Activated CD4-positive, CD25-positive, alpha-beta regulatory T cell (primary cell): Measurements from ENCODE around the gene MGLL.

Experiments used
- DNase-seq, 4 experiments: peaks; one replicate each; lab custom pipeline; 2025; lab: John Stamatoyannopoulos, UW

Gene MGLL

DNA sequence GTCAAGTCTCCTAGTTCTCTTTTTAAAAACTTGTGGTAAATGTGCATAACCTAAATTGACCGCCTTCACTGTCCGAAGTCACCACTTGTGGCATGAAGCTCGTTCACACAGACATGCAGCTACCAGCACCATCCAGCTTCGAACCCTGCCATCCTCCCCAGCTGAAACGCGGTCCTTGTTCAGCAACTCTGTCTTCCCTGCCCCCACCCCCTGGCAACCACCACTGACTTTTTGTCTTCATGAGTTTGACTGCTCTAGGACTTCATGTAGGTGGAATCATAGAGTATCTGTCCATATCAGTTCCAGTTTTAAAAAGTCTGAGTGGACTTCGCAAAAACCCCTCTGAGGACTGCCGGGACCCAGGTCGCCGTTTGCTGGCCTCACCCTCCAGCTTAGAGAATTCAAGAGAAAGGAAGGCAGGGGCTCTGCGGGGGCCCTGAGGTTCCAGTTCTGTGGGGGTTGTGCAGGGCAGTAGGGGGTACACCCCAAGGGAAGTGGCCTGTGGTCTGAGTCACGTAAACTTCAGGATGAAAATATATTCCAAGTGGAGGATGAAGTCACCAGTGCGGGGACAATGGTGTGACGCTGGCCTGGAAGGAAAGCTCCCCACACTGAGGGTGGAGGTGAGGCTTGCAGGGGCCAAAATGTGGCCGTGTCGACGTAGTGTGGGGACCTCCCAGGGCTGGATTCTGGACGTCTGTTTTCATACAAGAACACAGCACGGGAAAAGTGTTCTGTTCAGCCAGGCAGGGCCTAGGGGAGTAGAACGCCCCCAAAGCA lies 82.0 kb downstream of the MGLL start:
- DNase-seq: no peak

DNA sequence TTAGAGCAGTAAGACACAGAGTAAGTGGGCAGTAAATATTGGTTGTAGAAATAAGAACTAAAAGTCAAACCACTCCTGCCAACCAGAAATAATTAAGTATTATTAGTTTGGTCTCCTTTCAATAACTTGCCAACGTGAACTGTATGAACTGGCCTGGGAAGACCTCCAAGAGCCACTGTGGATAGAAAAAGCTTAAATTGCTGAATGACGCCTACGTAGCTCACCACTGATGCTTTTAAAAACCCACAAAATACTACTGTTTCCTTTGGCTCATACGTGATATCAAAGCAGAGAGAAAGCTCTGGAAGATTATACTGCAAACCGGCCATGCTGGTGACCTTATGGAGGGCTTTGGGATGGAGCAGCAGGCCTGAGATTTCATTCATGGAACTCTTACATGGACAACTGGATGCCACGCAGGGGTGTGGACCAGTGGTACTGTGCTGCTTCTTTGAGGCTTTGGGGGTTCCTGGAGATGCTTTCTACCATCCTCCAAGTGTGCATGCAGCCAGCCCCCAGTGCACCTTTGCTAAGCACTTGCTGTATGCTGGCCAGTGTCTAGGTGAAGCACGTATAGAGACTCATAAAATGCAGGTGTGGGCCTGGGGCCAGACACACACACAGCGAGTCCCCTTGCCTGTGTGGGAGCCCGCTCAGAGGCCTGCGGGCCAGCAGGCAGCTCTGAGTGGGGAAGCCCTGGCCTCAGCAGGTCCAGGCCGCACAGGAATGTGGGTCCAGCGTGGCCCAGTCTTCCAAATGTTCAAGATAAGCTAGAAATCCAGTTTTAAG lies 82.8 kb downstream of the MGLL start:
- DNase-seq: no peak

DNA sequence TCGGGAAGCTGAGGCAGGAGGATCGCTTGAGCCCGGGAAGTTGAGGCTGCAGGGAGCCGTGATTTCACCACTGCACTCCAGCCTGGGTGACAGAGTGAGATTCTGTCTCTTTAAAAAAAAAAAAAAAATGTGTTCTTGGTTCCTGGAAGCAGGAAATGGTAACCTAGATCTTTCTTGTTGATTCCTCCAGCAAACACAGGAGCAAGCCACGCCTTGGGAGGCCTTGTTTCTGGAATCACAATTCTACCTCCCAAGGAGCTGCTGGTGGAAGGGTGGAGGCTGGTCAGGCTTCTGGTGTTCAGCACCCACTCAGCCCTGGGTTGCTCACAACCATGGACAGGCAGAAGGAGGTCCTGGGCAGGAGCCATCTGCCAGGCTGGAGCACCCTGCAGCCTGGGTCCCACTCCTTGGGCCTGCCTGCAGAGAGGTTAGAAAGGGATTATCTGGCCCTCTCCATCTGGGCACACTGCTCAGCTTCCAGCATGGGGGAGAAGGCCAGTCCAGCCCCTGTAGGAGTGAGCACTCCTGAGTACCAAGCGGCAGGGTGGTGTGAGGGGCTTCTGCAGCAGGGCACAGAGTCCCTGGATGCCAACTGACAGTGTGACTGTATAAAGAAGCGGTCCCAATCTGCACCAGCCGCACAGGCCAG lies 84.0 kb downstream of the MGLL start:
- no peak for DNase-seq

DNA sequence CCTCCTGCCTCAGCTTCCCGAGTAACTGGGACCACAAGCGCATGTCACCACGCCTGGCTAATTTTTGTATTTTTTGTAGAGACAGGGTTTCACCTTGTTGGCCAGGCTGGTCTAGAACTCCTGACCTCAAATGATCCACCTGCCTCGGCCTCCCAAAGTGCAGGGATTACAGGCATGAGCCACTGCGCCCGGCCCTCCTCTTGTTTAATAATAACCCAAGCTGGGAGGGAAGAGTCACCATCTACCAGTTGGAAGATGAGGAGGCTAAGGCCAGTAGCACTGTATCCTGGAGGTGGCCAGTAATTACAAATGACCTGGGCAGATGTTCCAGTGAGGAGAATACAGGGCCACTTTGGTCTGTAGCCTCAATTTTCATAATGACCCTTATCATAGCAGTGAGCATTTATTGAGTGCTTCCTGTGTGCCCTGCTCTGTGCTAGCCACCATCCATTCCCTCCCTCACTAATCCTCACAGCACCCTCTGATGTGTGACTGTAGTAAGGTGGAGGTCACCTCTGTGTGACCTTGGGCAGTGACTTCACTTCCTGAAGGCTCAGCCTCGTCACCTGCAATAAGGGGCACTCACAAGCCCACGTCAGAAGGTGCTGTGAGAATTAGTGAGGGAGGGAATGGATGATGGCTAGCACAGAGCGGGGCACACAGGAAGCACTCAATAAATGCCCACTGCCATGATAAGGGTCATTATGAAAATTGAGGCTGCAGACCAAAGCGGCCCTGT lies 85.3 kb downstream of the MGLL start:
- DNase-seq: no peak

DNA sequence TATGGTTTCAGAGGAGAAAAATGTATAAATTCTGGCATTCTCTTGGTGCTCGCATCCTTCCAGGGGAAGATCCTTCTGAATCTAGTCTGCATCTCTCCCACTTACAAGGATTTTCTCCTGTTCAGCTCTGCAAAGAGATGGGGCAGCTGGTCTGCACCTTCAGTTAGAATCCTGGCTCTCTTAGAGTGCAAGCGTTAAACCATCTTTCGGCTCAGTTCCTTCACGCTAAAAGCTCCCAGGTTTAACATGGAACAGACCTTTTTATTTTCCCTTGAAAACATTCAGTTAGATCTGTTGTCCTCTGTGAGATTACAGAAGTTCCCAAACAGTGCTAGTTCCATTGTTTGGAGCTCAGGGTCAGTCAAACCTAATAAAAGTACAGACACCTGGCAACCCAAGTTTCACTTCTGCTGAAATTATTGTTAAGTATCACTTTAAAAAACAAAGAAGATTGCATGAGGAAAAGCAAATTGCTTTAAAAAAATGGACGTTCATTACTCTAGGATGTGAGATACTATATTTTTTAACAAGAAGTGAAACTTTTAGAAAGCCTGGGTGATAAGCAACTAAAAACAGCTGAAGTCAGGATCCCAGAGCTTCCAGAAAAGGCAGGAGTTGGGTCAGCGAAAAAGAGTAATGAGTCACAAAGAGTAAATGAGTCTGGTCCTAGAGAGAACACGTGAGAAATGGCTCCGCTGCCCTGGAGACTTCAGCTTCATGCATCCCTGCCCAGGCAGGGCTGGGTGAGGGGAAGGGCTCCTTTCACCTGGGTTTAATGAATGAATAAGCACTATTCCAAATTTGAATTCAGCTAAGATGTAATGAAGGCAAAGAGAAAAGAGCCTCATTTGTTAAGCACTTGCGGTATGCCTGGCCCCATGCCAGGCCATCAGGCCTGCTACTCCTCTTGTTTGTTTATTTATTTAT lies 86.3 kb downstream of the MGLL start:
- DNase-seq: no peak

DNA sequence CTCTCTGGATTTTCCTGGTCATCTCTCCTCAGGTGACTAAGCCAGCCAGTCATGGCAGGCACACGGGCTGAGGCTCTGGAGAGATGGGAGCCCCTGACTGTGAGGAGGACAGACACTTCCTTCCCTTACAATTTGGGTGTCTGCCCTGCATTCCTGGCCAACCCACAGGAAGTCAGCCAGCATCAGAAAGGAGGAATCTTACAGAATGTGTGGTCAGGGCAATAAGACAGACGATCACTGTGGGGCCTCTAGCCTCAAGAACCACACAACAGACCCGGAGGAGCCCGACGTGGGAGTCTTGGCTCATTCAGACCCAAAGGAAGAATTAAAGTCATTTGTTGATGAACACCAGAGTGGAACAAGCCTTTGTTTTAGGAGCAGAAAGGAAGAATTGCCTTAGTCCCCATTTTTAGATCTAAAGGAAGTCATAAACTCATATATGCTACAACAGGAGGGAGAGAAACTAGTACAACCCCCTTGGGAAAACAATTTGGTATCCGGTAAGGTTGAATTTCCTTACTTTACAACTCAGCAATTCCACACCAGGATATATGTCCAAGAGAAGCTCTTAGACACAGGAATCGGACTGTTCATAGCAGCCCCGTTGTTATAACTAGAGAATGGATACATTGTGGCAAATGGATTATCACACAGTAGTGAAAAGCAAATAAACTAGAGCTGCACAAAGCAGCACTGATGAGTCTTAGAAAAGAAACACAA lies 87.4 kb downstream of the MGLL start:
- DNase-seq: no peak

DNA sequence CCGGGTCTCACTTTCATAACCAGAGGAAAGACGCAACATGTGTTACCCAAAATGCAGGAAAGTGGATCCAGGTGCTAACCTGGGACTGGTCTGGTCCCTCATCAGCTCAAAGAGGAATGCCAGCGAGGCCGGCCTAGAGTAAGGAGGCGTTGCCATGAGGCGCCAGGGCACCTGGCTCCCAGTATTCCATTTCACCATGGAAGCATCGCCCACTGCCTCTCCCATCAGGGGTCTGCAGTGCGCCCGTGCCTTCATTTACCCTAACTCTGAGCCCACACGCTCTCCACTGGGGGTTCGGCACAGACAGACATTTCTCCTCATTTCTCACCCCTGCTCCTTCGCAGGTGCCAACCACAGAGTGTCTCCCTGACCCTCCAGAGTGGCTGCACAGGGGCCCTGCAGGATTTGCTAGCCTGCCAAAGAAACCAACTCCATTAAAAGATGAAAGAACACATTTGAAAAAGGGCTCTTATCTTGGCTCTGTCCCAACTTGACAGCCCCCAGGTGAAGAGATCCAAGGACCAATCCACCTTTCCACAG lies 88.1 kb downstream of the MGLL start:
- DNase-seq: no peak

DNA sequence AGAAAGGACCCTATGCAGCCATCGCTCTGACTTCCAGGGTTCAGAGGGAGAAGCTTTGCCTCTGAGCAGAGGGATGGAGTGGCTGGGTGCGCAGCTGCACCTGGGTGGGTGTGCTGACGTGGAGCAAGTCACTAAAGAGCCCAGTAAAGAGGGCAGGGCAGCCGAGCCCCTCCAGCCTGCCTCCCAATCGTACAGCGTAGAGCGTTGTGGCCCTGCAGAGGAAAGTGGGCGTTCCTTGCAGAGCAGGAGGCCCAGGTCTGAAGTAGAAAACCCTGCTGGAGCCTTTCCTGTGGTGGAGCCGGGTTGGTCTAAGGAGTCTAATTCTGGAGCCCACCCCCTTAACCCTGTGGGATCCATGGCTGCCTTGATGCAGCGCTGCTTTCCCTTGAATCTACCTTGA lies 88.5 kb downstream of the MGLL start:
- no peak for DNase-seq

DNA sequence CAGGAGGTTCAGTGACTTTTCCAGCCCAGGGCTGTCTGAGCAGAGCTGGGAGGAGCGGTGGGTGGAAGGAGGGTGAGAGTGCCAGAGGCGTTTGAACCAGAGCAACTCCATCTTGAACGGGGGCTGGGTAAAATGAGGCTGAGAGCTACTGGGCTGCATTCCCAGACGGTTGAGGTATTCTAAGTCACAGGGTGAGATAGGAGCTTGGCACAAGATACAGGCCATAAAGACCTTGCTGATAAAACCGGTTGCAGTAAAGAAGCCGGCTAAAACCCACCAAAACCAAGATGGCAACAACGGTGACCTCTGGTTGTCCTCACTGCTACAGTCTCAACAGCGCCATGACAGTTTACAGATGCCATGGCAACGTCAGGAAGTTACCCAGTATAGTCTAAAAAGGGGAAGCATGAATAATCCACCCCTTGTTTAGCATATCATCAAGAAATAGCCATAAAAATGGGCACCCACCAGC lies 89.4 kb downstream of the MGLL start:
- no peak for DNase-seq

DNA sequence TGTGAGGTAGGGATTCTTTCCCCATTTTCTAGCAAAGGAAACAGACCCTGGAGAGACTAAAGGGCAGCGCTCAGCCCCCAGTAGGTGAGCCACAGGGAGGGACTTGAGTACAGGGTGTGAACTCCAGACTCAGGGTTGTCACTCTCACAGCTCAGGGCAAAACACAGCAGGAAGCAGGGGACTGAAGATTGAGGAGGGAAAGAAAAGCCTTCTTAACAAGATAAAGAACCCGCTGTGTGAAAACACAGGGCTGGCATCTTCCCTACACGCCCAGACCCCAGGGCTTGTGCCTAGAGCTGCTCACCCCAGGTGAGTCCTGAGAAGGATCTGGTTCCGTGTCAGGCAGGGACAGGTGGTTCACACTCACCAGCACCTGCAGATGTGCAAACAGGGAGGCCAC lies 90.0 kb downstream of the MGLL start:
- DNase-seq: no peak

DNA sequence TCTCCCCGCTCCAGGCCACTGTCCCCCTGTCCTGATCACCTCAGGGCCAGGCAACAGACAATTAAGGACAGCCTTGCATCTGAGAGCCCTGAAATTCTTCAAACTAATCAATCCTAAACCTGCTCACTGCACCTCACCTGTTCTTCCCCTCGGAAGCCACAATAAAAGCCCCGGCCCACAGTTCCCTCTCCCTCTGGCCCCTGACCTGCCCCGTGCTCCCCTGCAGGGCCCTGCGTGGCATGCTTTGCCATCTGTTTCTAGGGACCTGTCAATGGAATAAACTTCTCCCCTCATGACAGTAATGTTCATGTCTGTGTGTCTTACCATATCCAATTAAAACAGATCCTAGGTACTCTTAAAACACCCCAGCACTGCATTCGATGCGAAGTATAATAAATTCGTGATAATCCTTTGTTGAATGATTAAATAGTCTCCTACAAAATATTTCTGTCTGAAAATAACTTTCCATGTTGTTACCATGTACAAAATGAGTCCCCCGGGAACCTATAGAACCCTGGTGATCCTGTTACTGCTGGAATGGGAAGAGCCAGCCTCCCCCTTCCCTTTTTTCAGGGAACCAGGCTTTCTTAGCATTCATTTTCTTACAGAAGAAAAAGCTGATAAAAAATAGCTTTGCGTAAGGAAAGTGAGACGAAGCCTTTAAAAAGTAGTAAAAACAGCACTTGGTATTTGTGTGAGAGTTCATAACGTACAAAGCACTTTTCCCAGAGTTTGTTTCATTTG lies 90.6 kb downstream of the MGLL start:
- DNase-seq: no peak

DNA sequence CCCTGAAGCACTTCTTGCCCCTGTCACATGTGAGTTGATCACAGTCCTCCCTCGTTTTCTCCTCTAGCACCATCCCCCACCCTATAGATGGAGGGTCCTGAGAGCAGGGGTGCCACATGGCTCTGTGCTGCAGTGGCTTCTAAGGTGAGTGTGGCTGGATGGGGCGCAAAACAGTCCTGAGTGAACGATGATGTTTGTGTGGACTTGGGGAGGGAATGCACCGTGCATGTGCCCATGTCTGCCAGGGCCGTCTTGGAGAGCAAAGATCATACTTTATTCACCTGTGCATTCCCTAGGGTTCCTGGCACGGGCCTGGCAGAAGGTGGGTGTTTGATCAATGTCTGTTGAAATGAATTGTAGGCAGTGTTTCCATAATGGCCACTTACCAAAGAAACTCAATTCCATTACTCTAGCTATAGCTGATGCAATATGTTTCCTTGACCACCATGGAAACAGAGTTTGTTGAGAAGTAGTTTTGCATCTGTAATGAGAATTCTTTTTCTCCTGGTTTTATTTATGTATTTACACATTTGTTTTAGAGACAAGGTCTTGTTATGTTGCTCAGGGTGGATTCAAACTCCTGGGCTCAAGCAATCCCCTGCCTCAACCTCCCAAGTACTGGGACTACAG lies 91.5 kb downstream of the MGLL start:
- DNase-seq: no peak

DNA sequence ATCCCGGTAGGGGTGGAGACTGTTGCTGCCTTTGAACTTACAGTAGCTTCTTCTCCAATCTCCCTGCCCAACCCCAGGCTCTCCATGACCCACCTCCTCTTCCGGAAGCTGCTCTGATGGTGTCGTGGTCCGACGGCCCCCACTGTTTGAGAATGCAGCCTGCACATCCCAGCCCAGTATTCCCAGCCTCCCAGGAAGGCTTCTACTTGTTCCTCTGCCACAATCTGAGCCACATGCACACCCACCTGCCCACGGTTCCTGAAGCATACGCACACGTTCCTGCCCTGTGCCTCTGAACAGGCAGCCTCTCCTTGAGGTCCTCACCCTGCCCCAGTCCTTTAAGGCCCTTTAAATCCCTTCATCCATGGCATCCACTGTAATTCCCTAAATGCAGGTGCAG lies 92.1 kb downstream of the MGLL start:
- no peak for DNase-seq

DNA sequence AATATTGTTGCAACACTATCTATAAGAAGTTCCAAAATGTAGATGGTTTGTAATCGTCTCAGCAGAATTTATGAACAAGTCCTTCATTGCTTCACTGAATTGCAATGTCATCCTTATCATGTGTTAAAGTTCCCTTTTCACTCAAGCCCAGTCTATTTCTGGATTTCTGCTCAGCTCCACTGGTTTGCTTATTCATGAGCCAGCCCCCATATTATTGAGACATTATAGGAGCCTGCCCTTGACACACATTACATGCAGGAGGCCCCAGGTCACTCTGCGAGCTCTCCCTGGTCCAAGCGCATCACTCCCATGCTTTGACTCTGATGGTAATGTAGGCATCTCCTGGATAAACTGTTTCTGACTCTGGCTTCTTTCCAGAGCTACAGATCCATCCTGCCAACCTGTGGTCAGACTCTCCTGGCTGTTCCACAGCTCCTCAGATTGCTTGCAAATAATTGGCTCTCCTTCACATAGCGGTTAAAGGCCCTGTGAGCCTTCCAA lies 92.7 kb downstream of the MGLL start:
- no peak for DNase-seq

DNA sequence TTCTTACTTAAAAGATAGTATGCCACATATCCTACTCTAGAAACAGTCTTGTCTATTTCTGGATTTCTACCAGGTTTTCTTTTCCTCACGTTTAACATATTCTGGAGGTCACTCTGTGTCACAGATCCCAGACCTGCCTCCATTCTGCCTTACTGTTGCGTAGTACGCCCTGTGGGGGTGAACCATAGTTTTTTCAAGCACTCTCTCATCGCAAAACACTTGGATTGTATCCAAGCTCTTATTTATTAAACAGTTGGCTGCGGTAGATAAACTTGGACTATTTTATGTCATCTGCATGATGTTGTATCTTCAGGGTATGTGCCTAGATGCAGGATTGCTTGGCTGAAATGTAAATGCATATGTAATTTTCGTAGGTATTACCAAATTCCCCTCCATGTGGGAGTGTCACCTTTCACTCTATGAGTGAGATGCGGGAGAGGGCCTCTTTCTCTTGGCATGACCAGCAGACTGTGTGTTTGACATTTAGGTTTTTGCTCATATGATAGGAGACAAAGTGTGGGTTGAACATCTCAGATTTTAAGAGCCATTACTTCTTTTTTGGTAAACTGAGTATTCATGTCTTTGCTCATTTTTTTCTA lies 93.8 kb downstream of the MGLL start:
- DNase-seq: no peak

DNA sequence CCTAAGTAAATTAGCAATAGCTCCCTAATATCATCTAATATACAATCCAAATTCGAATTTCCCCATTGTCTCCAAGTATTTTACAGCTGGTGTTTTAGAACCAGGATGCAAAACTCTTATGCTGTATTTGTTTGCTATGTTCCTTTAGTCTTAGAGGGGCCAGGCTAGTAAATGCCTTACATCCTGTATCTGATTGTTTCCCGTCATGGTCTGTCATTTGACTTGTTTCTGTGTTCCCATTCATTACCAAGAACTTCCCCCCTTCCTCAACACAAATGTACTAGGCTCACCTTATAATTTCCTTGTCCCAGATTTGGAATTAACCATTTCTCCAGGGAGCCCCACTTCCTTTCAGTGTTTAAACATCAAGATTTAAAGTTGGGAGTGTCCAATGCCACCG lies 95.4 kb downstream of the MGLL start:
- DNase-seq: no peak

DNA sequence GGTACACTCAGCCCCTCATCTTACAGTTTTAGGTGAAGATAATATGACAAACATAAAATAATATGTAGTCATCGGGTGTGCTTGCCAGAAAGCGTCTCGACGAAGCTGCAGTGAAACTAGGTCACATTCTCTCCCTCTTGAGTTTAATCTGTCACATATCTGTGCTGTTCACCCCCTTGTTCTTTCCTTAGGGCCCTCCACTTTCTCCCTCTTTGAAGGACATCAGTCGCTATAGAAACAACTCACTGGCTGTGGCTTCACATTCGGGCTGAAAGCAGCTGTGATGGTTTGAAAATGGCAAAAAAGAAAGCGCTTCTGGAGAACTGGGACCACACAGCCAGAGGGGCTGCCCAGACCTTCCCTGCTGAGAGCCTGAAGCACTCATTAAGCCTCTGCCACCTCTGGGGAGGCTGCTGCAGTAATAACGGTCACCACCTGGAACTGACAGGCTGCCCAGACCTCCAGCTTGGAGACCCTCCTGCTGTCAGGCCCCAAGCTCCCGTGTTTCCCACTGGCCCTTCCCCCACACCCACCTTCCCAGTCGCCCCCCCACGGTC lies 99.2 kb downstream of the MGLL start:
- DNase-seq: no peak
